HepG2 (cell line): ENCODE results near the gene NFE2. TPM values are rescaled to one million over a fixed set of nuclear protein-coding genes. Genes with fewer than 3 reads are reported as not detected.

Experiments used
- ARID3A ChIP-seq: IDR thresholded peaks from 2 replicates; pipeline ENCODE4 v1.6.1; 2012; ENCODE audit warnings: low read depth, low read length, improper control_type of control experiment
- CC2D1A ChIP-seq: sonication (generic); formaldehyde crosslinking; IDR thresholded peaks from 2 replicates; pipeline ENCODE4 v1.8.1; 2023; ENCODE audit warnings: mild to moderate bottlenecking, missing genetic modification reagents
- CREM ChIP-seq, 2 experiments: sonication (generic) in 1 of 2; formaldehyde crosslinking in 1 of 2; IDR thresholded peaks; 2 replicates each; pipeline versions ENCODE4 v1.4.0 to v1.6.1; 2016 to 2020; ENCODE audit warnings: antibody characterized with exemption in 1 of 2, mild to moderate bottlenecking in 1 of 2, missing genetic modification reagents in 1 of 2
- HMG20A ChIP-seq: IDR thresholded peaks from 2 replicates; pipeline ENCODE4 v1.6.1; 2016; ENCODE audit warnings: borderline replicate concordance
- MED1 ChIP-seq: sonication (generic); formaldehyde crosslinking; IDR thresholded peaks from 2 replicates; pipeline ENCODE4 v1.4.0; 2020; ENCODE audit warnings: missing genetic modification reagents
- MLLT10 ChIP-seq: sonication (generic); formaldehyde crosslinking; IDR thresholded peaks from 2 replicates; pipeline ENCODE4 v1.4.0; 2020; ENCODE audit warnings: missing genetic modification reagents
- NCOR1 ChIP-seq: fragments of 200-600 bp; sonication (generic); IDR thresholded peaks from 2 replicates; pipeline ENCODE4 v1.7.0; 2017; ENCODE audit warnings: antibody characterized with exemption, low read length, borderline replicate concordance
- NR2F2 ChIP-seq: IDR thresholded peaks from 2 replicates; pipeline ENCODE4 v1.6.1; 2012; ENCODE audit warnings: low read depth, inconsistent platforms, borderline replicate concordance
- PCBP1 ChIP-seq: fragments of 200-400 bp; formaldehyde crosslinking; IDR thresholded peaks from 2 replicates; pipeline ENCODE4 v1.6.1; 2017; ENCODE audit warnings: mild to moderate bottlenecking, low read depth, low read length, borderline replicate concordance
- PITX1 ChIP-seq: sonication (generic); formaldehyde crosslinking; IDR thresholded peaks from 2 replicates; pipeline ENCODE4 v1.5.1; 2020; ENCODE audit warnings: mild to moderate bottlenecking, missing genetic modification reagents
- RFX1 ChIP-seq: fragments of 450-650 bp; IDR thresholded peaks from 2 replicates; pipeline ENCODE4 v1.6.1; 2017
- SIX4 ChIP-seq: sonication (generic); formaldehyde crosslinking; IDR thresholded peaks from 2 replicates; pipeline ENCODE4 v1.4.0; 2020; ENCODE audit warnings: missing genetic modification reagents
- SOX13 ChIP-seq, 3 experiments: fragments of 450-650 bp in 1 of 3; sonication (generic) in 1 of 3; formaldehyde crosslinking in 1 of 3; IDR thresholded peaks in 2 of 3; conservative IDR thresholded peaks in 1 of 3; 2 replicates each; pipeline versions ENCODE4 v1.5.0 to v1.6.1; 2016 to 2020; ENCODE audit warnings: antibody characterized with exemption in 1 of 3, mild to moderate bottlenecking in 1 of 3, missing compliant biosample characterization in 1 of 3, missing genetic modification reagents in 1 of 3, moderate library complexity in 1 of 3
- TARDBP ChIP-seq: sonication (generic); formaldehyde crosslinking; IDR thresholded peaks from 2 replicates; pipeline ENCODE4 v1.8.0; 2022; ENCODE audit warnings: mild to moderate bottlenecking, missing genetic modification reagents
- TBX2 ChIP-seq: sonication (generic); formaldehyde crosslinking; IDR thresholded peaks from 2 replicates; pipeline ENCODE4 v1.5.0; 2020; ENCODE audit warnings: missing genetic modification reagents, mild to moderate bottlenecking, borderline replicate concordance
- TCF7 ChIP-seq: sonication (generic); IDR thresholded peaks from 2 replicates; pipeline ENCODE4 v1.6.1; 2016; ENCODE audit warnings: antibody characterized with exemption, low read depth
- ZFP90 ChIP-seq: sonication (generic); formaldehyde crosslinking; IDR thresholded peaks from 2 replicates; pipeline ENCODE4 v1.8.0; 2022; ENCODE audit warnings: missing genetic modification reagents, mild to moderate bottlenecking, inconsistent platforms, borderline replicate concordance
- ZNF24 ChIP-seq: fragments of 450-650 bp; IDR thresholded peaks from 2 replicates; pipeline ENCODE4 v1.6.1; 2017; ENCODE audit warnings: antibody characterized with exemption, mild to moderate bottlenecking
- ZNF30 ChIP-seq: sonication (generic); formaldehyde crosslinking; IDR thresholded peaks from 2 replicates; pipeline ENCODE4 v1.5.0; 2020; ENCODE audit warnings: mild to moderate bottlenecking, missing genetic modification reagents
- ZNF414 ChIP-seq: sonication (generic); formaldehyde crosslinking; IDR thresholded peaks from 2 replicates; pipeline ENCODE4 v1.5.0; 2020; ENCODE audit warnings: missing genetic modification reagents
- ZNF530 ChIP-seq: sonication (generic); formaldehyde crosslinking; IDR thresholded peaks from 2 replicates; pipeline ENCODE4 v1.5.0; 2020; ENCODE audit warnings: low read depth, mild to moderate bottlenecking, missing genetic modification reagents
- ZNF552 ChIP-seq: sonication (generic); formaldehyde crosslinking; IDR thresholded peaks from 2 replicates; pipeline ENCODE4 v1.9.0; 2022; ENCODE audit warnings: missing genetic modification reagents, mild to moderate bottlenecking, borderline replicate concordance
- ZNF580 ChIP-seq: IDR thresholded peaks from 2 replicates; pipeline ENCODE4 v1.6.1; 2016; ENCODE audit warnings: low read depth, borderline replicate concordance
- ZNF605 ChIP-seq: sonication (generic); formaldehyde crosslinking; IDR thresholded peaks from 2 replicates; pipeline ENCODE4 v1.8.0; 2022; ENCODE audit warnings: mild to moderate bottlenecking, missing genetic modification reagents
- ZNF607 ChIP-seq: sonication (generic); formaldehyde crosslinking; IDR thresholded peaks from 2 replicates; pipeline ENCODE4 v1.5.1; 2020; ENCODE audit warnings: missing genetic modification reagents, mild to moderate bottlenecking, borderline replicate concordance
- polyA plus RNA-seq, 8 experiments: library from polyadenylated mRNA; depleted of rRNA in 3 of 8; stranded (reverse) in 7 of 8; unstranded in 1 of 8; fragments of >200 nt; fragmentation: Illumina TruSeq in 4 of 8; extraction: Trizol in 4 of 8; gene quantifications; 2 replicates each; pipeline versions ENCODE4 v1.2.1 to v1.2.3, GENCODE V29; 2011 to 2016; ENCODE audit warnings: low read depth in 4 of 8, missing spikeins in 1 of 8, mixed read lengths in 1 of 8; ENCODE audit not compliant: insufficient read depth in 1 of 8
- total RNA-seq, 5 experiments: library from RNA; depleted of rRNA; stranded (reverse); fragments of >200 nt; fragmentation: Illumina TruSeq; extraction: Trizol; gene quantifications; 2 replicates each; pipeline ENCODE4 v1.2.3, GENCODE V29; 2016; ENCODE audit warnings: low read depth in 1 of 5
- TF ChIP-seq, protein P1 (sequence below): sonication (generic); formaldehyde crosslinking; IDR thresholded peaks from 2 replicates; pipeline ENCODE4 v1.5.1; 2020; ENCODE audit warnings: mild to moderate bottlenecking, missing genetic modification reagents, borderline replicate concordance

The NFE2 gene
- total and polyA plus RNA-seq, 2 of the 13 experiments (the other 11 are each of a cell fraction or from before 2014, with no cell fraction given): 4.5 to 7.8 TPM

- peak; percentile 50; the same call in 1 of the 2 replicates for TF ChIP-seq ARID3A
- TF ChIP-seq ZNF552 (CRISPR knock-in tag): no peak
- TF ChIP-seq CREM (IDR thresholded peaks at IDR 0.05): peak; percentile 57
- no peak for TF ChIP-seq CREM (CRISPR knock-in tag; IDR thresholded peaks at IDR 0.05)
- TF ChIP-seq SIX4 (CRISPR knock-in tag): no peak
- TF ChIP-seq PITX1 (CRISPR knock-in tag): no peak
- no peak for TF ChIP-seq MLLT10 (CRISPR knock-in tag)
- TF ChIP-seq RFX1: no peak
- peak; percentile 27; the same call in 1 of the 2 replicates for TF ChIP-seq HMG20A (CRISPR knock-in tag)
- TF ChIP-seq PCBP1: no peak
- no peak for TF ChIP-seq ZNF580
- TF ChIP-seq TBX2: no peak
- peak; percentile 68; the same call in 1 of the 2 replicates for TF ChIP-seq NCOR1
- no peak for TF ChIP-seq ZNF607 (CRISPR knock-in tag)
- TF ChIP-seq ZNF30 (CRISPR knock-in tag): no peak
- no peak for TF ChIP-seq SOX13 (IDR thresholded peaks at IDR 0.05)
- peak in 1 of 2 experiments; percentile 77; a peak in 2 of 4 replicates for TF ChIP-seq SOX13 (CRISPR knock-in tag; conservative IDR thresholded peaks at IDR 0.05 in 1 of 2, IDR thresholded peaks at IDR 0.05 in 1 of 2)
- no peak for TF ChIP-seq CC2D1A
- TF ChIP-seq ZNF605 (CRISPR knock-in tag): no peak
- TF ChIP-seq, protein P1, sequence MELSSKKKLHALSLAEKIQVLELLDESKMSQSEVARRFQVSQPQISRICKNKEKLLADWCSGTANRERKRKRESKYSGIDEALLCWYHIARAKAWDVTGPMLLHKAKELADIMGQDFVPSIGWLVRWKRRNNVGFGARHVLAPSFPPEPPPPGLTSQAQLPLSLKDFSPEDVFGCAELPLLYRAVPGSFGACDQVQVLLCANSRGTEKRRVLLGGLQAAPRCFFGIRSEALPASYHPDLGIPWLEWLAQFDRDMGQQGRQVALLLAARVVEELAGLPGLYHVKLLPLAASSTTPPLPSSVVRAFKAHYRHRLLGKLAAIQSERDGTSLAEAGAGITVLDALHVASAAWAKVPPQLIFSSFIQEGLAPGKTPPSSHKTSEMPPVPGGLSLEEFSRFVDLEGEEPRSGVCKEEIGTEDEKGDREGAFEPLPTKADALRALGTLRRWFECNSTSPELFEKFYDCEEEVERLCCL: no peak
- peak; percentile 9; the same call in 1 of the 2 replicates for TF ChIP-seq MED1 (CRISPR knock-in tag)
- no peak for TF ChIP-seq ZNF530 (CRISPR knock-in tag)
- TF ChIP-seq ZNF24: no peak
- TF ChIP-seq ZNF414: no peak
- 0 out of 2 replicates have a peak, but pooled peaks have one; percentile 30 for TF ChIP-seq NR2F2
- no peak for TF ChIP-seq TARDBP (CRISPR knock-in tag)
- peak; percentile 58; the same call in 1 of the 2 replicates for TF ChIP-seq TCF7
- TF ChIP-seq ZFP90: no peak
Observed at GRCh38 chr12:54328595-54329337, 28.0 kb upstream of the NFE2 start (continued).
